HL-60 (cell line): ENCODE measurements around the gene PLCE1.

Experiments
- GABPA ChIP-seq: IDR thresholded peaks from 2 replicates; pipeline ENCODE4 v1.6.1; 2012; ENCODE audit warnings: low read depth
- POLR2AphosphoS5 ChIP-seq: IDR thresholded peaks from 2 replicates; pipeline ENCODE4 v1.6.1; 2012; ENCODE audit warnings: low read depth
- SPI1 ChIP-seq: IDR thresholded peaks from 2 replicates; pipeline ENCODE4 v1.6.1; 2012; ENCODE audit warnings: low read depth, mild to moderate bottlenecking, borderline replicate concordance
- TF ChIP-seq, protein P1 (sequence below): IDR thresholded peaks from one replicate; pipeline ENCODE4 v1.5.1; 2011; ENCODE audit warnings: low read length, control low read depth, inconsistent platforms; ENCODE audit not compliant: insufficient read depth

DNA sequence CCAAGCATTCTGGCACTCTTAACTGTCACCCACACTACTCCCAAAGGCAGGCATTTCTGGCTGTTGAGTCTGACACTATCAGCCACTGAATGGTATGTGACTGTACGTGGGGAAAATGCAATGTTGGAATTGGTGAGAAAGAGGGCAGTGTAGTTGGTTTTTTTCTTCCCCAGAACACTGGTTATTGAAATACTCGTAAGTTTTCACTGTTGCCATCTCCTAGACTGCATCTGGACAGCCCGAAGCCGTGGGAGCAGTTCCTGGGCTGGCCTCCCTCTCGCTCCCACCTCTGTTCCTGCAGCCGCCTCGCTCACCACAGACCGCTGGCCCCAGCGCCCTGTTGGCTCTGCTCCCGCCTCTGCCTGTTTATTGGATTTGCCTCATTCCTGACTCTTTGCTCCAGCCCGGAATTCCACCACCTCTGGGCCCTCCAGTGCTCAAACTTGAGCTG is 5.7 kb downstream of the PLCE1 start:
- TF ChIP-seq, protein P1, sequence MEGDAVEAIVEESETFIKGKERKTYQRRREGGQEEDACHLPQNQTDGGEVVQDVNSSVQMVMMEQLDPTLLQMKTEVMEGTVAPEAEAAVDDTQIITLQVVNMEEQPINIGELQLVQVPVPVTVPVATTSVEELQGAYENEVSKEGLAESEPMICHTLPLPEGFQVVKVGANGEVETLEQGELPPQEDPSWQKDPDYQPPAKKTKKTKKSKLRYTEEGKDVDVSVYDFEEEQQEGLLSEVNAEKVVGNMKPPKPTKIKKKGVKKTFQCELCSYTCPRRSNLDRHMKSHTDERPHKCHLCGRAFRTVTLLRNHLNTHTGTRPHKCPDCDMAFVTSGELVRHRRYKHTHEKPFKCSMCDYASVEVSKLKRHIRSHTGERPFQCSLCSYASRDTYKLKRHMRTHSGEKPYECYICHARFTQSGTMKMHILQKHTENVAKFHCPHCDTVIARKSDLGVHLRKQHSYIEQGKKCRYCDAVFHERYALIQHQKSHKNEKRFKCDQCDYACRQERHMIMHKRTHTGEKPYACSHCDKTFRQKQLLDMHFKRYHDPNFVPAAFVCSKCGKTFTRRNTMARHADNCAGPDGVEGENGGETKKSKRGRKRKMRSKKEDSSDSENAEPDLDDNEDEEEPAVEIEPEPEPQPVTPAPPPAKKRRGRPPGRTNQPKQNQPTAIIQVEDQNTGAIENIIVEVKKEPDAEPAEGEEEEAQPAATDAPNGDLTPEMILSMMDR, result no peak
- TF ChIP-seq POLR2AphosphoS5 (no peak), GABPA (no peak), SPI1 (no peak)
